NCI-H526 (cell line): ENCODE measurements around the gene PEX5L.
"Not testable (repeated sequence)": the region's sequence is repeated elsewhere in the genome, so short reads cannot be mapped to it uniquely, and the experiment has no call there.

ENCODE experiments used
- DNase-seq, 2 experiments: peaks; one replicate each; lab custom pipeline; 2025; lab: John Stamatoyannopoulos, UW

The PEX5L gene

GRCh38 chr3:179833294-179833693, 203.4 kb downstream of the PEX5L start:
- DNase-seq, result no peak

- no peak for DNase-seq
Observed at GRCh38 chr3:179832333-179832854, 204.3 kb downstream of the PEX5L start.

DNA sequence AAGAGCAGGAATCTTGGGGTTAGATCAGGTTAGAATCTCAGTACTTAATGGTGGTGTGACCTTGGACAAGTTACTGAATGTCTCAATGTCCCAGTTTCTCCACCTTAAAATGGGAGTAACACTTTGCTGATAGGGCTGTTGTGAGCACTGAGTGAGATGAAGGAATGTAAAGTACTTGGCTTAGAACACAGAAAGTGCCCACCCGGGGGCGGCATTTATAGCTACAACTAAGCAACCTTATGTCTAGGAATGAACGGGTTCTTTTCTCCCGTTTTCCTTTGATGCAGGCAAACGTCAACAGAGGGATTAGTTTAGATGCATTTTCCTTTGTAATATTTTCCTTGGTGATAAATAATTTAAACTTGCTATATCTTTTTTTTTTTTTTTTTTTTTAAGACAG, 207.3 kb downstream of the PEX5L start:
- DNase-seq, result no peak

GRCh38 chr3:179828738-179829137, 208.0 kb downstream of the PEX5L start:
- no peak for DNase-seq

DNA sequence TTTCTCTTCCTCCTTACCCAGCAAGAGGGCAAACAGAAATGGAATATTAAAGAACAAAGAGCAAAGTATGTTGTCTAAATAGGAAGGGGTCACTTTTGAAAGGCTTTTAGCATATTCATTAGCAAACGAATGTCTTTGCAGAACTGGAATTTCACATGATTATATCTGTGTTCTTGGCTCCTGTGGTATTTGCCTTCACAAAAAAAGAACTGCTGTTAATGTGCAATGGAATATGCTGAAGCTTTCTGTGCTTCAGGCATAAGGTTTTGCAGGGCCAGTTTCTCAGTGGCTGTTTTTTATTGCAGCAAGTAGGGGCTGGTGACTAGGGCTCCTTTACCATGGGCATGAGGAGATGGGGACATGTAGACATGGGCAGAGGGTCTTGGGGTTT, 210.5 kb downstream of the PEX5L start:
- no peak for DNase-seq

DNA sequence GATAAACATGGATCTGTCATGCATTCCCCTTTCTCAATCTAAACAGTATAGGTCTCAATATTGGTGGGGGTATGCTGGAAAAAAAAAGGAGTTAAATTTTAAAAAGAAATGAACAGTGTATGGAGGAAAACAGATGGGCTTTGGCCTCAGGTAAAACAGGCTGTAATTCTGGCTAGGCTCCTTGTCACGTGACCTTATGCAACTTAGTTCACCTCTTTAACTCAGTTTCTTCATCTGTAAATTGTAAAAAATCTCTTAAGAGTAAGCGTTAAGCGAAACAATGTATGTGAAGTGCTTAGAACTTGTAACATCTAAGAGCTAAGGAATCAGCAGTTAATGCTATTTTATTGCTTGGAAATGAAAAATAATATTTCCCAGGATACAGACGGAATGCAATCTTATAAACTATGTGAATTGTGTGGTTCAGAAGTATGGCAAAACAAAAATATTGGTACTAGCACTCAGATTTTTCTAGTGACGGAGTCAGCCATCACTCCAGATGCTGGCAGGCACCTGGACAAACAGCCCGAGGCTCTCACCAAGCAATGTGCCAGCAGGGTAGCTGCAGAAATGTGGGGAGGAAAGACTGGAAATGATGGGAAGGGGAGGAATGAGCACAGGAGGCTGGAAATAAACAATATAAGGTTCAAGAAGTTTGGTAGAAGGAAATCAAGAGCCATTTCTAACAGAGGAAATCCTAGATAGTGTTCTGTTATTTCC, 211.1 kb downstream of the PEX5L start:
- no peak for DNase-seq

GRCh38 chr3:179822296-179822695, 214.4 kb downstream of the PEX5L start:
- DNase-seq, result no peak

GRCh38 chr3:179819379-179819778, 217.4 kb downstream of the PEX5L start:
- DNase-seq, result no peak

GRCh38 chr3:179812096-179812382, 224.7 kb downstream of the PEX5L start:
- no peak for DNase-seq

DNA sequence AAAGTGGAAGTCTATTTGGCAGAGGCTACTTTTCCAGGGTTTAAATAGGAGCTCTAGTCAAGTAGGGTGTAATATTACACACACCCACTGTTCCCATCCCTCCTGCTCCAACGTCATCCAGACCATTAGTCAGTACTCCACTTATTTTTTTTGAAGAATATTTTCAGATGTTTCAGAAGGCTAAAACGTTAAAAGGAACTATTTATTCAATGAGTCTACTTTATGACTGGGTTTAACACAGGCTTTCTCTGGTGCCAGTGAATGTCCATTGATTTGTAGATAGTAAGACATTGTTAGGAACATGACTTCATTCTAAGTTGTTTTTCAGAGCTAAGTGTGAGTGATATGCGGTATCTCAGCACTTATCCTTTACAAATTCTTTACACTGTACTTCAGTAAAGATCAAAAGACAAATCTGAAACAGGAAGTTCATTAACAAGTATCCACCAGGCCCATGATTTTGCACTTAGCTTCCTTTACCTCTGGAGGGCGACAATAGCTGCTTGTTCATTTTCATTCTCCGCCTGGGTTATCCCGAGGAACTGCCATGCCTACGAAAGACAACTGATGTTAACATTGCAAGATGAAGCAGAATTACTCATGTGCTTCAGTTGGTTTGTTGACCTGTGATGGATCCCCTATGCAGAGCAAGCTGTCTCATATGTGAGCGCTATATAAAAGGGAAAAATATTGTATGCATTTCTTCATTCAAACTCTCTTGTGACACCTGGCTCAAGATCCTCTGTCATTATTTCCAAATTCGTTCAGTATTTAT, 225.2 kb downstream of the PEX5L start:
- peak; percentile 42 to 76 for DNase-seq

- no peak for DNase-seq
Observed at GRCh38 chr3:179809639-179810038, 227.1 kb downstream of the PEX5L start.

DNA sequence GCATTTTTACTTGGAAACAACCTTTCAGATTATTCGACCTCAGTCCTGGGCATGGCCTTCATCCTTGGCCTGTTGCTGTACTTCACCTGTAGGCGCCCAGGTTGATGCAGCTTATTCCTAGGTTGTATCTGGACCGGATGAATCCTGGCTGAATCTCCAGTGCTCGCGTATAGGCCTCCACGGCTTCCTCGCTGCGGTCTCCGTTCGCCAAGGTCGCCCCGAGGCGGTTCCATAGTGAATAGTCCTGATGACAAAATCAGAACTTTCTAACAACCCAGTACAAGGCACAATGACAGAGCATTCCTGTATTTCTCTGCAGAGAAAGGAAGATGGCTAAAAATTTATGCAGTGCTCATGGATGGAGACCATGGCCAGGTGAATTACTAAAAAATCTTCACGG, 229.1 kb downstream of the PEX5L start:
- no peak for DNase-seq

DNA sequence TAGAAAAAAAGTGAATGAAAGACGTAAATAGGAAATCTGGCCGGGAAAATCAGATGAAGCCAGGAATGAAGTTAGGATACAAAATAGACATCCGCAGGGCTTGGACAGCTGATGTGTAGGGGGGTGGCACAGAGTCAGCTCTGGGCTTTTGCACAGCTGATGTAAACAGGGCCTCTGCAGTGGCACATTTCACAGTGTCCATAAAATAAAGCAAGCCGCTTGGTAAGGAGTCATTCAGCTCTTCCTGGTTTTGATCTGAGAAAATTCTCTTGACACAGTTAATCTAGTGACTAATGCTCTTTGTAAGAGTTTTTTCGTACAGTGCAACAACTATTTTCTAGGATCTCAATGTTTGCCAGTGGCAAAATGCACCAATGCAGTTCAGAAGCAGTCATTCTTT, 230.6 kb downstream of the PEX5L start:
- DNase-seq, result no peak

GRCh38 chr3:179801856-179802255, 234.9 kb downstream of the PEX5L start:
- no peak for DNase-seq

- DNase-seq, result no peak
Observed at GRCh38 chr3:179801263-179801662, 235.5 kb downstream of the PEX5L start.

GRCh38 chr3:179797192-179797591, 239.5 kb downstream of the PEX5L start:
- DNase-seq, result peak; percentile 9 to 56

DNA sequence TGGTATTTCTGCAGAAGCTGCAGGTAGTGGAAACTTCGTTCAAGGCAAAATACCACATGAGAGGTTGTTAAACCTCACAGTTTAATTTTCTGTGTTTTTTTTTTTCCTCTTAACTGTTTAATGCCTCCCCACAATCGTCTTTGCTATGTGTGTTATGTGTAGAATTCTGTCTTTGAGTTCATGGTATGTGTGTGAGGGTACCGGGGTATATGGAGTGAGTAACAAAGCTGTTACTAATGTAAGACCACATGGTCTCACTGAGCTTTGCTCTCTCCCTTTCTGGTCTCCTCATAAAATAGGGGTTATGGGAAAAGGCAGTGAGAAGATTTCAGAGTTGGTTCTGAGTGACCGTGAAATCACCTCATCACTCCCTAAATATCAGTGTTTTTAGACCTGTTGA, 240.3 kb downstream of the PEX5L start:
- DNase-seq, result no peak

DNA sequence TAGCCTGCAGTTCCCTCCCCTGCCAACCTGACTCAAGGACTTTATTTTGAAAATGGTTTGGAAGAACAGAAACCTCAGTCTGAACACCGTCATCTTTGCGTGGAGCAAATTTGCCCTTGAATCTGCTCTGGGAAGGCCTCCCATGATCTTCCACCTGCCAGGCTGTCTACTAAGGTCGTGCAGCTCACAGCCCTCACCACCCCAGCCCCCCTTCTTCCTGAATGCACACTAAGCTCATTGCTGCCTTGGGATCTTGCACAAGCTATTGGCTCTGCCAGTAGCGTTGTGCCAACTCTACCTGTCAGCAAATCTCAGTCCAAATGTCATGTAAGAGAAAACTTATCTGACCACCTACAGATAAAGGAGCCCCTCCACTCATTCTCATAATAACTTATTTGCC, 242.4 kb downstream of the PEX5L start:
- no peak for DNase-seq

DNA sequence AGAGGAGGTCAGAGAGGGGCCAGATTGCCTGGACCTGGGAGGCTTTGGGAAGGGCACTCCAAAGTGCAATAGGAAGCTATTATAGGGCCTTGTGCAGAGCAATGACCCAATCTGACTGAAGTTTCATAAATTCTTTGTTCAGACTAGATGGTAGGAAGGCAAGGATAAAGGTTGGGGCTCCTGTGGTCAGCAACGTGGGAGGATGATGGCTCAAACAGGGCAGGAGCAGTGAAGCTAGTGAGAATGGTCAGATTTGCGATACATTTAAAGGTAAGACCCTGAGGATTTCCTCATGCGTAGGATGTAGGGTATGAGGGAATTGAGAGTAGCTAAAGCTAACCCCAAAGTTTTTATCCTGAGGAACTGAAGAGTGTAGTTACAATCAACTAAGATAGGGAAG, 244.9 kb downstream of the PEX5L start:
- no peak for DNase-seq

DNA sequence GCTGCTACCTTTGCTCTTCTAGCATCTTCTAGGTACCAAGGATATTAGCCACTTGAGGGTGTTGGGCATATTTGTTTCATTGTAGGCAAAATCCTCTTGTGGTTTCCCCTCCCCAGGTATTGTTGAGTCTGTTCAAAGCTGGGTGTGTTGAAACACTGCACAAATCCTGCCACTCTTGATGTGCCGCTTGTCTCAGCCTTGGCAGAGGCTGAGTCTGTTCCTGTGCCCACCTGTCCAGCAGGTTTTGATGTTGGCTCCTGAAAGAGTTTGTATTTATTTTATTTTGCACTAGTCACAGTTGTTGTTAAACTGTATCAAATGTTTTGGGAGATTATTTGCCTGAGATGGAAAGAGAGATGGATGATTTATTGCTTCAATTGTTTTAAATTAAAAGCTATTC, 247.7 kb downstream of the PEX5L start:
- no peak for DNase-seq

DNA sequence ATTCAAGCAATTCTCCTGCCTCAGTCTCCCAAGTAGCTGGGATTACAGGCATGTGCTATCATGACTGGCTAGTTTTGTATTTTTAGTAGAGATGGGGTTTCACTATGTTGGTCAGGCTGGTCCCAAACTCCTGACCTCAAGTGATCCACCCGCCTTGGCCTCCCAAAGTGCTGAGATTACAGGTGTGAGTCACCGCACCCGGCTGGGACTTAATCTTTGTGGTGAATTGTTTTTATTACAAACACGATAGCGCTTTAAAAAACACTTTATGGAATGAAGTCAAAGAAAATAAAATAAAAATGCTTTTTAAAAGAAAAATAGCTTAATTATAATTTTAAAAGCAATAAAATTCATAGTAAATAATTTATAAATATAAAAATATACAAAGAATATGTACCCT, 253.9 kb downstream of the PEX5L start:
- DNase-seq, result not testable (repeated sequence)

GRCh38 chr3:179775416-179776122, 261.2 kb downstream of the PEX5L start:
- no peak for DNase-seq

- DNase-seq, result no peak
Observed at GRCh38 chr3:179772297-179772696, 264.4 kb downstream of the PEX5L start.
